Activated naive CD4-positive, alpha-beta T cell treated with anti-CD3 and anti-CD28 coated beads, Interleukin-2, amount 50 U/mL, for 24 hours (primary cell): ENCODE results near the gene ATP6V1C2.

ENCODE experiments used
- H3K27ac Mint-ChIP-seq: one replicate; pipeline ENCODE4 v1.8.0; 2021; ENCODE audit warnings: mild to moderate bottlenecking, mixed read lengths
- H3K27me3 Mint-ChIP-seq: one replicate; pipeline ENCODE4 v1.8.0; 2021; ENCODE audit warnings: mixed read lengths
- H3K36me3 Mint-ChIP-seq: one replicate; pipeline ENCODE4 v1.8.0; 2021; ENCODE audit warnings: mixed read lengths
- H3K4me1 Mint-ChIP-seq: one replicate; pipeline ENCODE4 v1.8.0; 2021; ENCODE audit warnings: mixed read lengths
- H3K4me3 Mint-ChIP-seq: one replicate; pipeline ENCODE4 v1.8.0; 2021; ENCODE audit warnings: mild to moderate bottlenecking, mixed read lengths
- H3K9me3 Mint-ChIP-seq: one replicate; pipeline ENCODE4 v1.8.0; 2021; ENCODE audit warnings: mixed read lengths

The ATP6V1C2 gene

GRCh38 chr2:10783421-10783820 lies 62.0 kb downstream of the ATP6V1C2 start:
- Mint-ChIP-seq H3K4me1 (no peaks in the 10 kb centered on the region), H3K27me3 (no peaks in the 10 kb centered on the region), H3K27ac (no peak overlapping the region), H3K9me3 (no peaks in the 10 kb centered on the region), H3K4me3 (no peak overlapping the region), H3K36me3 (peaks cover 14% of the 10 kb centered on the region)

- H3K36me3 Mint-ChIP-seq: peaks cover 14% of the 10 kb centered on the region
- no peaks in the 10 kb centered on the region for H3K4me1 Mint-ChIP-seq
- H3K27ac Mint-ChIP-seq: no peak overlapping the region
Measured at GRCh38 chr2:10784719-10785118, 63.3 kb downstream of the ATP6V1C2 start.

GRCh38 chr2:10785260-10785659 lies 63.8 kb downstream of the ATP6V1C2 start:
- Mint-ChIP-seq H3K27me3 (no peaks in the 10 kb centered on the region), H3K27ac (peak overlapping the region; percentile 41), H3K36me3 (peaks cover 11% of the 10 kb centered on the region), H3K4me1 (peaks cover under 1% of the 10 kb centered on the region), H3K4me3 (no peak overlapping the region), H3K9me3 (no peaks in the 10 kb centered on the region)

More at GRCh38 chr2:10784719-10785118, 63.3 kb downstream of the ATP6V1C2 start:
- H3K9me3 Mint-ChIP-seq: no peaks in the 10 kb centered on the region
- no peak overlapping the region for H3K4me3 Mint-ChIP-seq
- H3K27me3 Mint-ChIP-seq: no peaks in the 10 kb centered on the region

GRCh38 chr2:10786240-10786982 lies 65.0 kb downstream of the ATP6V1C2 start:
- H3K27ac Mint-ChIP-seq: no peak overlapping the region
- H3K4me3 Mint-ChIP-seq: no peak overlapping the region
- no peaks in the 10 kb centered on the region for H3K27me3 Mint-ChIP-seq
- H3K36me3 Mint-ChIP-seq: peaks cover 12% of the 10 kb centered on the region
- peaks cover 10% of the 10 kb centered on the region for H3K4me1 Mint-ChIP-seq
- H3K9me3 Mint-ChIP-seq: no peaks in the 10 kb centered on the region

- no peaks in the 10 kb centered on the region for H3K27me3 Mint-ChIP-seq
- H3K4me1 Mint-ChIP-seq: peaks cover 13% of the 10 kb centered on the region
- no peak overlapping the region for H3K27ac Mint-ChIP-seq
- H3K9me3 Mint-ChIP-seq: no peaks in the 10 kb centered on the region
- H3K36me3 Mint-ChIP-seq: peaks cover 14% of the 10 kb centered on the region
- no peak overlapping the region for H3K4me3 Mint-ChIP-seq
Measured at GRCh38 chr2:10787176-10787968, 65.9 kb downstream of the ATP6V1C2 start.

GRCh38 chr2:10788855-10789254 lies 67.4 kb downstream of the ATP6V1C2 start:
- Mint-ChIP-seq H3K4me3 (no peak overlapping the region), H3K4me1 (peaks cover 13% of the 10 kb centered on the region), H3K36me3 (peaks cover 14% of the 10 kb centered on the region), H3K27ac (no peak overlapping the region), H3K27me3 (no peaks in the 10 kb centered on the region), H3K9me3 (no peaks in the 10 kb centered on the region)

GRCh38 chr2:10790228-10790973 lies 69.0 kb downstream of the ATP6V1C2 start:
- Mint-ChIP-seq H3K27me3 (no peaks in the 10 kb centered on the region), H3K4me1 (peaks cover 13% of the 10 kb centered on the region), H3K4me3 (peak overlapping the region; percentile 13), H3K27ac (peak overlapping the region; percentile 27), H3K36me3 (peaks cover 14% of the 10 kb centered on the region), H3K9me3 (no peaks in the 10 kb centered on the region)

GRCh38 chr2:10792001-10792634 lies 70.7 kb downstream of the ATP6V1C2 start:
- Mint-ChIP-seq H3K4me3 (no peak overlapping the region), H3K36me3 (peaks cover 15% of the 10 kb centered on the region)

GRCh38 chr2:10792660-10793400 lies 71.4 kb downstream of the ATP6V1C2 start:
- Mint-ChIP-seq H3K27ac (peak overlapping the region; percentile 59), H3K36me3 (peaks cover 14% of the 10 kb centered on the region), H3K27me3 (no peaks in the 10 kb centered on the region), H3K4me1 (peaks cover 17% of the 10 kb centered on the region), H3K9me3 (no peaks in the 10 kb centered on the region), H3K4me3 (no peak overlapping the region)

More at GRCh38 chr2:10792001-10792634, 70.7 kb downstream of the ATP6V1C2 start:
- no peak overlapping the region for H3K27ac Mint-ChIP-seq
- H3K27me3 Mint-ChIP-seq: no peaks in the 10 kb centered on the region
- peaks cover 17% of the 10 kb centered on the region for H3K4me1 Mint-ChIP-seq
- H3K9me3 Mint-ChIP-seq: no peaks in the 10 kb centered on the region

GRCh38 chr2:10793816-10794215 lies 72.4 kb downstream of the ATP6V1C2 start:
- no peak overlapping the region for H3K4me3 Mint-ChIP-seq
- H3K27me3 Mint-ChIP-seq: no peaks in the 10 kb centered on the region
- H3K4me1 Mint-ChIP-seq: peaks cover 22% of the 10 kb centered on the region
- peaks cover 11% of the 10 kb centered on the region for H3K36me3 Mint-ChIP-seq
- H3K9me3 Mint-ChIP-seq: no peaks in the 10 kb centered on the region
- no peak overlapping the region for H3K27ac Mint-ChIP-seq

- H3K27ac Mint-ChIP-seq: no peak overlapping the region
- peaks cover 12% of the 10 kb centered on the region for H3K36me3 Mint-ChIP-seq
- H3K4me1 Mint-ChIP-seq: peaks cover 28% of the 10 kb centered on the region
- no peak overlapping the region for H3K4me3 Mint-ChIP-seq
- no peaks in the 10 kb centered on the region for H3K27me3 Mint-ChIP-seq
- H3K9me3 Mint-ChIP-seq: no peaks in the 10 kb centered on the region
Measured at GRCh38 chr2:10794876-10795275, 73.4 kb downstream of the ATP6V1C2 start.

GRCh38 chr2:10795508-10796046 lies 74.1 kb downstream of the ATP6V1C2 start:
- Mint-ChIP-seq H3K9me3 (no peaks in the 10 kb centered on the region), H3K4me3 (no peak overlapping the region), H3K4me1 (peaks cover 24% of the 10 kb centered on the region), H3K36me3 (peaks cover 12% of the 10 kb centered on the region), H3K27ac (no peak overlapping the region), H3K27me3 (no peaks in the 10 kb centered on the region)

- Mint-ChIP-seq H3K36me3 (peaks cover 8% of the 10 kb centered on the region), H3K9me3 (no peaks in the 10 kb centered on the region), H3K27ac (no peak overlapping the region), H3K4me1 (peaks cover 15% of the 10 kb centered on the region), H3K27me3 (no peaks in the 10 kb centered on the region), H3K4me3 (no peak overlapping the region)
Measured at GRCh38 chr2:10796703-10797102, 75.3 kb downstream of the ATP6V1C2 start.

- Mint-ChIP-seq H3K4me3 (no peak overlapping the region), H3K4me1 (peaks cover 27% of the 10 kb centered on the region), H3K27ac (no peak overlapping the region), H3K9me3 (no peaks in the 10 kb centered on the region), H3K27me3 (no peaks in the 10 kb centered on the region), H3K36me3 (peaks cover 11% of the 10 kb centered on the region)
Measured at GRCh38 chr2:10798783-10799182, 77.4 kb downstream of the ATP6V1C2 start.
